HG02870 (cell line): ENCODE results near the gene CASKIN2.

Experiments
- ATAC-seq: cut with Tn5 transposase; IDR thresholded peaks from one replicate; pipeline ENCODE4 v1.9.1; 2021; ENCODE audit warnings: mild to moderate bottlenecking, moderate library complexity; ENCODE audit not compliant: unreplicated experiment

CASKIN2 gene, protein sequence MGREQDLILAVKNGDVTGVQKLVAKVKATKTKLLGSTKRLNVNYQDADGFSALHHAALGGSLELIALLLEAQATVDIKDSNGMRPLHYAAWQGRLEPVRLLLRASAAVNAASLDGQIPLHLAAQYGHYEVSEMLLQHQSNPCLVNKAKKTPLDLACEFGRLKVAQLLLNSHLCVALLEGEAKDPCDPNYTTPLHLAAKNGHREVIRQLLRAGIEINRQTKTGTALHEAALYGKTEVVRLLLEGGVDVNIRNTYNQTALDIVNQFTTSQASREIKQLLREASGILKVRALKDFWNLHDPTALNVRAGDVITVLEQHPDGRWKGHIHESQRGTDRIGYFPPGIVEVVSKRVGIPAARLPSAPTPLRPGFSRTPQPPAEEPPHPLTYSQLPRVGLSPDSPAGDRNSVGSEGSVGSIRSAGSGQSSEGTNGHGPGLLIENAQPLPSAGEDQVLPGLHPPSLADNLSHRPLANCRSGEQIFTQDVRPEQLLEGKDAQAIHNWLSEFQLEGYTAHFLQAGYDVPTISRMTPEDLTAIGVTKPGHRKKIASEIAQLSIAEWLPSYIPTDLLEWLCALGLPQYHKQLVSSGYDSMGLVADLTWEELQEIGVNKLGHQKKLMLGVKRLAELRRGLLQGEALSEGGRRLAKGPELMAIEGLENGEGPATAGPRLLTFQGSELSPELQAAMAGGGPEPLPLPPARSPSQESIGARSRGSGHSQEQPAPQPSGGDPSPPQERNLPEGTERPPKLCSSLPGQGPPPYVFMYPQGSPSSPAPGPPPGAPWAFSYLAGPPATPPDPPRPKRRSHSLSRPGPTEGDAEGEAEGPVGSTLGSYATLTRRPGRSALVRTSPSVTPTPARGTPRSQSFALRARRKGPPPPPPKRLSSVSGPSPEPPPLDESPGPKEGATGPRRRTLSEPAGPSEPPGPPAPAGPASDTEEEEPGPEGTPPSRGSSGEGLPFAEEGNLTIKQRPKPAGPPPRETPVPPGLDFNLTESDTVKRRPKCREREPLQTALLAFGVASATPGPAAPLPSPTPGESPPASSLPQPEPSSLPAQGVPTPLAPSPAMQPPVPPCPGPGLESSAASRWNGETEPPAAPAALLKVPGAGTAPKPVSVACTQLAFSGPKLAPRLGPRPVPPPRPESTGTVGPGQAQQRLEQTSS (N-terminal part only)

DNA sequence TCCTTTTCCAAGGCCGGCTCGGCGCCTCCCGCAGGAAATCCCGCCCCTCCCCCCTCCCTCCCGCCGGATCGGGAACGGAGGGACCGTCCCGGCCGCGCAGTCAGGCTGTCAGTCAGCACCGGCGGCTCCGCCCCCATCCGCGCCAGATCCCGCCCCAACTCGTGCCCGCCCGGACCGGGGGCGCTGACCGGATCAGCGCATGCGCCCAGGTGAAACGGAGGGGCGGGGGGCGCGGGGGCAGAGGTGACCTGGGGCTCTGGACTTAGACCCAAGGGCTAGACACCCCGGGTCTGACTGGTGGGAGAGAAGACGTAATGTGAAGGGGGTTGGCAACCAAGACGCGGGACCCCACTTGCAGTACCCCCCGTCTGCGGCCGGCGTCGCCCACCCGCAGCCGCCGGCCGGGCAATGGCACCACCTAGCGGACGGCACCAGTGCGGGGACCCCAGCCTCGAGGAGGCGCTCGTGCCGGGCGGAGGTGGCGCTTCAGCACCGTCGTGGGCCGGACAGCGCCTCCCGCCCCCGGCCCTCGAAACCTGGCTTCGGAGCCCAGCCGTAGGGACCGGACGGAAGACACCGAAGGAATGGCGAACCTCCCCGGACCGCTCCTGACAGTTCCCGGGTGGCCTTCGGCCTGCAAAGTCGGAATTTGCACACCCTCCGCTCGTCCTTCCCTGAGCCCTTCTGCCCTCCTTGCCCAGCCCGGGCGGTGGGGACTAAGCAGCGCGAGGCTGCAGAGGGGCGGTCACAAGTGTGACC, at the start of gene CASKIN2:
Gene CASKIN2, minus strand, starts transcription at position 42 of the 759 bp plus-strand sequence. CDS start 1,733 bp downstream, outside the sequence.
- peak; percentile 37 for ATAC-seq

DNA sequence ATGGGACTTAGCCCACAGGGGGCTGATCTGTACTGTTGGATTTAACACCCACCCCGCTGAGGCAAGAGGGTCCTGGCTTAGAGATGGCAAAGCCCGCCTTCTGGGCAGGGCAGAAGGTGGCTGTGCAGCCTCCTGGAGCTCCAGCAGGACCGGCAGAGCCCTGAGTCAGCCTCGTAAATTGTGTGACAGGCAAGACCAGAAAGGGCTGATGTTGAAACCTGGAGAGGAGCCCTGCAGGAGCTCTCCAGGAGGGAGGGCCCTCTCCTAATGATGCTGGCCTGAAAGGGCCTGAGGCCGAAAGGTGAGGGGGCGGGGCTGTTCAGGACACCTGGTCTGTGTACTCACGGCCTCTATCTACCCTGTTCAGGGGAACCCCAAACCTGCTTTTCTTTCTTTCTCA, 49.7 kb upstream of the CASKIN2 start:
- ATAC-seq, result no peak

DNA sequence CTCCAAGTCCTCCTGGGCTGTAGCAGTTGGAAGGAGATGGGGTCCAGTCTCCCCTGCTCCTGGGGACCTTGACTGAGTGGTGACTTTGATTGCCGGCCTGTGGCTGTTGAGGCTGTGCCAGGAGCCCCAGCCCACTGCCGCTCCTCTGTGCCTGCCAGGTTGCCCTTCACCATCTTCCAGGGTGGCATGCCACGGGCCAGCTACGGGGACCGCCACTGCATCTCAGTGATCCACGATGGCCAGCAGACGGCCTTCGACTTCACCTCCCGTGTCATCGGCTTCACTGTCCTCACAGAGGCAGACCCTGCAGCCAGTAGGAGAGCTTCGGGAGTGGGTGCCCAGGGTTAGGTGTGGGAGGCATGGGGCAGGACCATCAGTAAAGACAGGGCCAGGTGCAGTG, 48.9 kb upstream of the CASKIN2 start:
- no peak for ATAC-seq

GRCh38 chr17:75563063-75563758, 47.9 kb upstream of the CASKIN2 start:
- ATAC-seq, result no peak

DNA sequence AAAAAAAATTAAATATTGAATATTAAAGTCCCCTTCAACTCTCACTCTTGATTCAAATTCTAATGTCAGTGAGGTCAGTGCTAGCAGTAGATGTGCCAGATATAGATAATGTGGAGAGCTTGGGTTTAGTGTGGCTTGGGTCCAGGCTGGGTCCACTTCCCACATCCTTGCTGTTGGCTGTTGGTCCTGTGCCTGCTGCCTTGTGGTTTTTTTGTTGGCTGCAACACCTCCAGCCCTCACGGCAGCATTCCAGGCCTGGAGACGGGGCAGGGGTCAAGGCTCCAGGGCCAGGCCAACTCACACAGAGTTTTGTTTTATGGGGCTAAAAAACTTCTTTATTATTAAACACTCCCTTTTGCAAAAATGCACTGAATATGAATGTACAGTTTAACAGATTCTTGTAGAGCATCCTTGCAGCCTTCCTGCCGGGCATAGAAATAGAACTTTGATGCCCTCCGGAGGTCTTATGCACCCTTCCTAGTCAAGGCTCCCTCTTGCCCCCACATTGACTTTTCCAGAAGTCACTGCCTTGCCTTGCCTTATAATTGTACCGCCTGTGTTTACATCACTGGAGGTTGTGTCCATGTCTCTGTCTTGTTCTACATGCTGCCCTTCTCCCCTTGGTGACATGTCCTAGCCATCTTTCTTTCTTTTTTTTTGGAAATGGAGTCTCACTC, 46.7 kb upstream of the CASKIN2 start:
- no peak for ATAC-seq

DNA sequence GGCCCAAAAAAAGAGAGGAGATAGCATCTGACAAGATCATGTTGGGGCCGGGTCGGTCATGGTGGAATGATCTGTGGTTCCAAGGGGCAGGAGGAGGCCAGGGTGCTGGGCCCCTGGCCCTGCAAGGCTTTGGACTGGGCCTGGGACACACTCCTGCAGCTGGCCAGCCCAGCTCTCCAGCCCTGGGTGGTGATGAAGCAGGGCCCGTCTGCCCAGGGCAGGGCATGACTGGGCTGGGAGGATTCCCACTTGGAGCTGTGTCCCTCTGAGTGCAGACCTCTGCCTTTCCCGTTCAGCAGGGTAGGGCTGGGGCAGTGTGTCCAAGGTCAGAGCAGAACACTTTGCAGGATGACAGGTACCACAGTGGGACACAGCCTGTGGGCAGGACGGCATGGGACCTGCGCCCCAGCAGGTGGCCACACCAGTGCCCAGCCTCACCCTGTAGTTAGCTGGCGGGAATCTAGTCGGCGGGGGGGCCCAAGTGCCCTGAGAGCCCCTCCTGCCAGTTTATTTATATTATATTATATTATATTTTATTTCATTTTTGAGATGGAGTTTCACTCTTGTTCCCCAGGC, 44.7 kb upstream of the CASKIN2 start:
- ATAC-seq, result no peak

- no peak for ATAC-seq
Observed at GRCh38 chr17:75558666-75559530, 43.6 kb upstream of the CASKIN2 start.

- no peak for ATAC-seq
Observed at GRCh38 chr17:75557852-75558665, 42.7 kb upstream of the CASKIN2 start.

DNA sequence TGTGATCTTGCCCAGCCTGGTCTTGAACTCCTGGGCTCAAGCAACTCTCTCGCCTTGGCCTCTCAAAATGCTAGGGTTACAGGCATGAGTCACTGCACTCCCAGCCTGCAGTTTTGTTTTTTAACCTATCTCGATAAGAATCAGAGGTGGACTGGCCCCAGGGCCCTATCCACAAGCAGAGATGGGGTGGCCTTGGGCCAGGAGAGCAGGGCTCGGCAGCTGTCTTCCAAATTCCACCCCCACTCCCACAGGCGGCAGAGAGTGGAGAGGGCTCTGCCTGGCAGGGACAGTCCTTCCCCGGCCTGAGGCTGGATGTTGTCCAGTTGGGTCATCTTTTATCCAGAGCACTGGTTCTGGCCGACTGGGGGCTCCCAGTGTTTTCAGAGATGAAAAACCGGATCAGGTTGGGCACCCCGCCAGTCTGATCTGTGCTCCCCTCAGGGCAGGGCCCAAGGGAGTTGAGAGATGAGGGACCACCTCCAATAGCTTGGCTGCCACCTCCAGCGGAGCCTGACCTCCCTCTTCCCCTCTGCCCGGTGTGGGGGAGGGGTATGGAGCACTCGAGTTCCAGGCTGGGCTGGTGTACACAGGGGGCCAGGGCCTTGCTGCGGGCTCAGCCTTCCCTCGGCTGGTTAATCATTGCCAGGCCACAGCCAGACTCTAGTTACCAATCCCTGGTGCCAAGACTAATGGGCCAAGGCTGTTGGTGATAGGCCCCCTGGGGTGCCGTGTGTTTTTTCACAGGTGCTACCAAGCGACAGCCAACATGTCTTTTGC, 41.9 kb upstream of the CASKIN2 start:
- no peak for ATAC-seq

DNA sequence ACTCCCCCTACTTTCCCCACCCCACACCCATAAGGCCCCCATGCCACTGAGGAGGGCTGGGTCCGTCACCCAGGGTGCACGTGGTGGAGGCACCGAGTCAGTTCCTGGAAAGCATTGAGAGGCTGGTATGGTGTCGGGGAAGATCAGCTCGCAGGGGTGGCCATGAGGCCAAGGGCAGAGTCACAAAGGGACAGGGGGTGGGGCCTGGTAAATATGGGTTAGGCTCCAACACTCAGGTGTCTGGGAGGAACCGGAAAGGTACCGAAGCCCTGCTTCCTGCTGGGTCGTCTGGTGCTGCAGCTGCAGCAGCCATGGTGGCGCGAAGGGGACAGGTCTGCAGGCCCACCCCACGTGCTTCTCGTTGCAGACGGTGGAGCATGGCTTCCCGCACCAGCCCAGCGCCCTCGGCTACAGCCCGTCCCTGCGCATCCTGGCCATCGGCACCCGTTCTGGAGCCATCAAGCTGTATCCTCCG, 40.4 kb upstream of the CASKIN2 start:
- no peak for ATAC-seq

DNA sequence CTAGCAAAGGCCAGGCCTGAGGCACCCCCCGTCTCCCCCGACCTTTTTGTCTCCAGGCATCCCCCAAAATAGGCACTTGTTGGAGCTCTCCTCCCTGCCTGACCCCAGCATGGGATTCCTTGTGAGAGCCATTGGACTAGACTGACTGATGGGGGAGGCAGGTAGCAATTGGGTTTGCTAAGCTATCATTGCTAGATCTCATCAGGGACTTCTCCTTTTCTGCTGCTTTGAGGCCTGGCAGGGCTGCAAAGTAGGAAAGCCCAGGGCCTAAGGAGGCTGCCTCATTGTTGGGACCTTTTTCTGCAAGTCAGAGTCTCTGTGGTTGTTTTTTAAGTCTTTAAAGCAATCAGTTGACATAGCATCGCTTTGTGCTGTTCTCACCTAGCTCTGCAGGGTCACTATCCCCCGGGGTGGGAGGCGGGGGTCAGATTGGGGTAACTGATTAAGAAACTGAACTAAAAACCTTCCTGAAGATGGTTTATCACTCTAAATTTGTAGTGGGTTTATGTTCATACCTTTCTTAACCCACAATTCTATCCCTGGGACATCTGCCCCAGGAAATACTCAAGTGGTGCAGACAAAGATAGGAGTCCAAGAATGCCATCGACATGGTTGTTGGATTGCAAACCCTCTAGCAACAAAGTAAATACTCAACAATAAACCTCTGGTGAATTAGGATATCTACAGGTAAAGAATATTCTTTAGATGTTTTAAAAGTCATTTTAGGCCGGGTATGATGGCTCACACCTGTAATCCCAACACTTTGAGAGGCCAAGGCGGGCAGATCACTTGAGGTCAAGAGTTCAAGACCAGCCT, 38.2 kb upstream of the CASKIN2 start:
- no peak for ATAC-seq

DNA sequence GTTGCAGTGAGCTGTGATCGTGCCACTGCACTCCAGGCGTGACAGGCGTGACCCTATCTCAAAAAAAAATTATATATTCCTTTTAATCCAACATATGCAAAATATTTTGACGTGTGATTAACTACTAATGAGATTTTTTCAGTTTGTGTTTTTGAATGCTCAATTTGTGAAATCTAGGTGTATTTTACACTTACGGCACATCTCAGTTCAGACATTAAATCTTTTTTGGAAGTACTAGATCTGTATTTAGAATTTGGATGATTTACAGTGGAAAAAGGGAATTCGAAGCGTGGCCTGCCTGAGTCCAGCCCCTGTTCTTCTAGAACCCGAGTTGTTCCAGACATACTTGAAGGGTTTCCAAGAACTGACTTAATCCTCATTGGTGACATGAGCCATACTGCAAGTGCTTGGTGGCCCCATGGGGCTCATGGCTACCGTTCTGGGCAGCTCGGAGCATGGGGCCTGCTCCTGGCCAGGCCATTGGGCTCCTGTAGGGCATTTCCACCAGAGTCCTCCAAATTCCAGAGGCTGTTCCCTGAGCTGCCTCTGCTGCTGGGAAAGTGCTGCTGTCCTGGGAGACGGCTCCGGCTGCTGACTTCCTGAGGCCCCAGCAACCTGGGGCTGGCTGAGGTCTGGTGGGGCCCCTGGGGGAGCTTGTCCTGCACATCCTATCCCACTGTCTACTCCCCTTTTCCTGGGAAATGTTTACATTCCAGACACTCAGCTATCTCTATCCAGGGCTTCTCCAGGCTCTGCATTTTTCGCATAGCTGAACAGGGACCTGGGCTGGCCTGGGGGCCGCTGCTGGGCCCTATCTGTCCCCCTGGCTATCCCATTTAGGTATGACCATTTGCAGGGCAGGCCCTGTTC, 37.3 kb upstream of the CASKIN2 start:
- no peak for ATAC-seq

DNA sequence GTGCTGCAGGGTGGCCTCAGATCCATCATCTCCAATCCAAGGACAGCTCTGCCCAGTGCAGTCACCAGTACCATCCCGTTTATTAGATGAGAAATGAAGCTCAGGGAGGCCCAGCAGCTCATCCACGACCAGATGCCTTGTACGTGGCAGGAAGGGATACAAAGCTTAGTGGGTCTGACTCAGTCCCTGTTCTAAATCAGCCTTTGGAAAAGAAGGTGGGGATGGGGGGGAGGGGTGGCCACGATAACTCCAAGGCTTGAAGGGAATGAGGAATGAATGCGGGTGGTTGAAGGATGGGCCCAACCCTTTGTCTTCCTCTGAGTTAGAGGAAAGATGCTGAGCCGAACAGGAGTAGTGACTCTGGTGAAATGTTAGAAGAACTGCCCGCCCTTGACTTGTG, 35.9 kb upstream of the CASKIN2 start:
- no peak for ATAC-seq

DNA sequence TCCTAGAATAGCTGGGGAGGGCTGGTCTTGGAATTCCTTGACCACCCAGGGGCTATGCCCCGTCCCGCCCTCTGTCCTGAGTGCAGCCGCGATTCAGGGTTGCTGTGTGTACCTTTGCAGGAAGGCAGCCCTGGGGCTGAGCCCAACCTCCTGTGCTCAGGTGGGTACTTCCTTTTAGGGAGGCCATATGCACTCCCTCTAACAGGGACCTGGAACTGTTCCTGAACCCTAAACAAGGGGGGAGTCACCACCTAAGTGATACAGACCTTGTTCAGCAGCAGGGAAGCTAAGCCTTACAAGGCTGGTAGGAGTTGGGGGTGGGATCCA, 34.8 kb upstream of the CASKIN2 start:
- no peak for ATAC-seq
